Heart left ventricle (tissue), 16 donors: ENCODE measurements around the gene CUX1. TPM values are rescaled to one million over a fixed set of nuclear protein-coding genes. Genes with fewer than 3 reads are reported as not detected.

ENCODE experiments used
- ATAC-seq, 4 donors: fragments of 200-7000 bp; cut with Tn5 transposase; one replicate each; pipeline ENCODE4 v1.9.1; 2020 to 2022; ENCODE audit warnings: moderate library complexity in 4 of 4, mild to moderate bottlenecking in 3 of 4, moderate number of reproducible peaks in 1 of 4
- DNase-seq, 5 donors: peaks; one replicate each; pipeline ENCODE4 v3.0.0-alpha.2; 2020
- H3K27ac ChIP-seq, 12 donors: fragments of 200-600 bp; sonication (generic) in 4 of 12; one replicate each; pipeline versions ENCODE4 v1.5.0 to v1.8.0; 2016 to 2022; ENCODE audit warnings: mild to moderate bottlenecking in 2 of 12
- H3K27me3 ChIP-seq, 9 donors: fragments of 200-600 bp; sonication (generic) in 2 of 9; one replicate each; pipeline versions ENCODE4 v1.5.1 to v1.8.0; 2016 to 2022; ENCODE audit warnings: mild to moderate bottlenecking in 3 of 9
- H3K36me3 ChIP-seq, 9 donors: fragments of 200-600 bp; sonication (generic) in 2 of 9; one replicate each; pipeline versions ENCODE4 v1.5.0 to v1.8.0; 2018 to 2022; ENCODE audit warnings: mild to moderate bottlenecking in 2 of 9
- H3K4me1 ChIP-seq, 12 donors: fragments of 200-600 bp; sonication (generic) in 4 of 12; one replicate each; pipeline versions ENCODE4 v1.5.0 to v1.8.0; 2016 to 2022; ENCODE audit warnings: mild to moderate bottlenecking in 3 of 12
- H3K4me3 ChIP-seq, 12 donors: fragments of 200-600 bp; sonication (generic) in 4 of 12; one replicate each; pipeline versions ENCODE4 v1.5.0 to v1.8.0; 2017 to 2022; ENCODE audit warnings: mild to moderate bottlenecking in 9 of 12, moderate library complexity in 4 of 12
- H3K9me3 ChIP-seq, 12 donors: fragments of 200-600 bp; sonication (generic) in 4 of 12; one replicate each; pipeline versions ENCODE4 v1.5.0 to v1.8.0; 2016 to 2022; ENCODE audit warnings: mild to moderate bottlenecking in 1 of 12
- POLR2A ChIP-seq, 2 donors: fragments of 450-650 bp; IDR thresholded peaks; one replicate each; pipeline ENCODE4 v1.6.1; 2017; ENCODE audit warnings: antibody characterized with exemption in 2 of 2, mild to moderate bottlenecking in 2 of 2, moderate library complexity in 2 of 2
- WGBS, 4 donors: extraction: QIAGEN DNeasy Blood & Tissue Kit in 2 of 4; methylation state at CpG; one replicate each; pipeline versions ENCODE4 v1.1.5 to v1.1.7; 2013 to 2018; 5-methylcytosine and 5-hydroxymethylcytosine counted together
- intact Hi-C, 10 donors: fragments of 100-400 bp; cut with DNase I; formaldehyde crosslinking; loops; one replicate each; pipeline versions ENCODE4 v1.11.1 to v1.14.2; 2022
- polyA plus RNA-seq, 2 donors: library from polyadenylated mRNA; stranded (reverse); fragments of 200-250 nt; gene quantifications; one replicate each; pipeline ENCODE4 v1.2.3, GENCODE V29; 2013
- total RNA-seq, 9 donors: library from RNA; depleted of rRNA in 2 of 9; stranded (reverse); fragments of >200 nt in 2 of 9; fragmentation: NEBNext Ultra II Directional in 3 of 9; extraction: Animal tissue kit (Norgen Biotek cat#: 25700) in 3 of 9; gene quantifications; one replicate each; pipeline versions ENCODE4 v1.1.0 to v1.2.4, GENCODE V29; 2016 to 2023
- TF ChIP-seq, protein P1 (sequence below), 12 donors: fragments of 200-600 bp; sonication (generic) in 4 of 12; IDR thresholded peaks; one replicate each; pipeline versions ENCODE4 v1.5.0 to v1.8.0; 2018 to 2022; ENCODE audit warnings: antibody characterized with exemption in 12 of 12, mild to moderate bottlenecking in 5 of 12
- donor health status: ischemic (EF 13 %, LVEDD 7.1; RV severe dilation, severe dysfunction).
- donor health status: healthy with polysubstance abuse.
- donor health status: DM: no; HTN: yes; CAD: no.
- donor health status: DM: no; HTN: no; CAD: no.
- donor health status: ischemic (EF 25% LVEDD 6.9; RV normal size, moderate dysfunction).
- donor health status: ischemic (EF 25% LVEDD 5.7; RV mildly dilated, moderate dysfunction).
- donor health status: healthy.
- donor health status: DM: yes; HTN: yes; CAD: no.
- donor health status: ischemic (EF 35%, LVEDD 5.7; RV mildly dilated, moderate dysfunction).
- donor health status: nonischemic (EF 11% LVEDD 7.7; RV severe dilation, severe dysfunction).
- donor health status: DM: yes; HTN: yes; CAD: no.
- donor health status: PGD.
- donor health status: ischemic (EF 29% LVEDD 5.4; RV normal size, mild dysfunction).
- donor health status: nonischemic (EF 23%, LVEDD 6.1; RV moderate dilation, normal function).

CUX1 gene
- total and polyA plus RNA-seq, 11 donors = 51.9 to 173 (median 122) TPM

DNA sequence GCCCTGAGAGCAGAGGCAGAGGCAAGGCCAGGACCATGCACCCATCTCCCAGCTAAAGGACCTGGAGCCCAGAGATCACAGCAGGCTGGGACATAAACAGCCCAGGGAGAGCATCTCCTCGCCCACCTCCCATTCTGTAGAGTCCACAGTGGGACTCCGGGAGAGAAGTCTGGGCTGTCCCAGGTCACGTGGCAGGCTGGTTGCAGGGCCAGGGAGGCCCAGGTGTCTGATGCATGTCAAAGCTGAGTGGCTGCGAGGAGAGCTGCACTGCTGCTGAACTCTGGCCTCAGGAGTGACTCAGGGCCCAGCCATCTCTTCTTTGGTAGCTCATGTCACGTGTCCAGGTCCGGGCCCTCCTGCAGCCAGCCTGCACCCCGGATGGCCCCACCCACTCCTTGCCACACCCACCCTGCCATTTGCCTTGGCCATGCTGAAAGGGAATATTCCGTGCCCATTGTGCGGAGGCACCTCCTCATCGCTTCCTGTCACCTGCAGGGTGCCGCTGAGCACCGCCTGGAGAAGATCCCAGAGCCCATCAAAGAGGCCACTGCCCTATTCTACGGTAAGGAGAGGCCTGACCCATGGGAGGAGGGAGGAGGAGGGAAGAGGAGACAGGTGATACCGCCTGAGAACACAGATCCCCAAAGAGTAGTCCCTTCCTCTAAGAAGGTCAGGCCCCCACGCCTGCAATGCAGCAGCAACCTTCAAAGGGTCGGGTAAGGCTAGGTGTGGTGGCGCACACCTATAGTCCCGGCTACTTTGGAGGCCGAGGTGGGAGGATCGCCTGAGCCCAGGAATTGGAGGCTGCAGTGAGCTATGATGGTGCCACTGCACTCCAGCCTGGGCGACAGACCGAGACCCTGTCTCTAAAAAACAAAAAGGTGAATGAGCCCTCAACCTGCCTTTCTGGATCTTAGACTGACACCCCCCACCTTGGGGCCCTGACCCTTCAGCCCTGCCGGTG lies 456.6 kb downstream of the CUX1 start:
- WGBS, 4 donors = 81 to 88% (median 83%) methylated on average over 22 to 23 of the region's 23 CpGs

DNA sequence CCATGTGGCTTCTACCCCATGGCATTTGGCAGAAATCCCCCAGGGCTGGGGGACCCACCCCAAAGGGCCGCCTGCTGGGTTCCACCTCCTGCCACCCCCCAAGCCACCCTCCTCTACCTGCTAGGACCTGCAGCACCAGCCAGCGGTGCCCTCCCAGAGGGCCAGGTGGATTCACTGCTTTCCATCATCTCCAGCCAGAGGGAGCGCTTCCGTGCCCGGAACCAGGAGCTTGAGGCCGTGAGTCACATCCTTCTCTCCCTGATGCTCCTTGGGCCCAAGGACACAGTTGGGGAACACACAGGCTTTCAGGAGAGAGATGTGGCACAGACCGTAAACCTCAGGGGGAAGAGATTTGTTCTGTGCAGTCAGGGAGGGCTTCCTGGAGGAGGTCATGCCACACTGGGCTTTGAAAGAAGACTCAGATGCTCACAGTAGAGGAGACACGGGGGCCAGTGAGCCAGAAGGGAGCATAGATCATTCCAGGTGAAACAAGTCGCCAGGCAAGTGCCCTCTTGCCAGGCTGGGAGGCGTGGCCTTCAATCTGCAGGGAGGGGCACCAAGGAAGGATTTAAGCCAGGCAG lies 457.8 kb downstream of the CUX1 start:
- no peak for ATAC-seq
- H3K4me1 ChIP-seq = peaks cover 0 to 8% (median 2%) of the 10 kb centered on the region in 12 donors
- intact Hi-C loops = loop anchor here in 4 of 10 donors (10.0 kb wide), 2 partner anchors 590 to 670 kb away; no protein-coding TSS in a partner anchor
- no peaks in the 10 kb centered on the region for H3K27me3 ChIP-seq
- 90 to 95% (median 92%) methylated on average over 10 of the region's 10 CpGs for WGBS, 4 donors
- no peak overlapping the region for H3K27ac ChIP-seq
- H3K9me3 ChIP-seq = no peaks in the 10 kb centered on the region
- TF ChIP-seq, protein P1, sequence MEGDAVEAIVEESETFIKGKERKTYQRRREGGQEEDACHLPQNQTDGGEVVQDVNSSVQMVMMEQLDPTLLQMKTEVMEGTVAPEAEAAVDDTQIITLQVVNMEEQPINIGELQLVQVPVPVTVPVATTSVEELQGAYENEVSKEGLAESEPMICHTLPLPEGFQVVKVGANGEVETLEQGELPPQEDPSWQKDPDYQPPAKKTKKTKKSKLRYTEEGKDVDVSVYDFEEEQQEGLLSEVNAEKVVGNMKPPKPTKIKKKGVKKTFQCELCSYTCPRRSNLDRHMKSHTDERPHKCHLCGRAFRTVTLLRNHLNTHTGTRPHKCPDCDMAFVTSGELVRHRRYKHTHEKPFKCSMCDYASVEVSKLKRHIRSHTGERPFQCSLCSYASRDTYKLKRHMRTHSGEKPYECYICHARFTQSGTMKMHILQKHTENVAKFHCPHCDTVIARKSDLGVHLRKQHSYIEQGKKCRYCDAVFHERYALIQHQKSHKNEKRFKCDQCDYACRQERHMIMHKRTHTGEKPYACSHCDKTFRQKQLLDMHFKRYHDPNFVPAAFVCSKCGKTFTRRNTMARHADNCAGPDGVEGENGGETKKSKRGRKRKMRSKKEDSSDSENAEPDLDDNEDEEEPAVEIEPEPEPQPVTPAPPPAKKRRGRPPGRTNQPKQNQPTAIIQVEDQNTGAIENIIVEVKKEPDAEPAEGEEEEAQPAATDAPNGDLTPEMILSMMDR (IDR thresholded peaks at IDR 0.05) = no peak
- no peak for TF ChIP-seq POLR2A (IDR thresholded peaks at IDR 0.05)
- H3K4me3 ChIP-seq = no peak overlapping the region
- H3K36me3 ChIP-seq = peaks cover 0 to 2% (median 0%) of the 10 kb centered on the region in 9 donors
- peak in 1 of 5 donors; percentile 23 for DNase-seq

More for the DNA sequence above, 456.6 kb downstream of the CUX1 start:
- H3K4me3 ChIP-seq = no peak overlapping the region
- intact Hi-C loops = loop anchor here (2.0 to 10.0 kb wide), 8 partner anchors 532 to 912 kb away; partner anchors contain the start of gene COL26A1 (in 2 of the 10)
- H3K9me3 ChIP-seq = no peaks in the 10 kb centered on the region
- no peak overlapping the region for H3K27ac ChIP-seq
- peak in 1 of 5 donors; percentile 15 for DNase-seq
- TF ChIP-seq POLR2A (IDR thresholded peaks at IDR 0.05) = no peak
- TF ChIP-seq, protein P1 (IDR thresholded peaks at IDR 0.05) = no peak
- peaks cover 0 to 4% (median 0%) of the 10 kb centered on the region in 12 donors for H3K4me1 ChIP-seq
- peaks cover 0 to 2% (median 0%) of the 10 kb centered on the region in 9 donors for H3K36me3 ChIP-seq
- no peaks in the 10 kb centered on the region for H3K27me3 ChIP-seq
- no peak for ATAC-seq

DNA sequence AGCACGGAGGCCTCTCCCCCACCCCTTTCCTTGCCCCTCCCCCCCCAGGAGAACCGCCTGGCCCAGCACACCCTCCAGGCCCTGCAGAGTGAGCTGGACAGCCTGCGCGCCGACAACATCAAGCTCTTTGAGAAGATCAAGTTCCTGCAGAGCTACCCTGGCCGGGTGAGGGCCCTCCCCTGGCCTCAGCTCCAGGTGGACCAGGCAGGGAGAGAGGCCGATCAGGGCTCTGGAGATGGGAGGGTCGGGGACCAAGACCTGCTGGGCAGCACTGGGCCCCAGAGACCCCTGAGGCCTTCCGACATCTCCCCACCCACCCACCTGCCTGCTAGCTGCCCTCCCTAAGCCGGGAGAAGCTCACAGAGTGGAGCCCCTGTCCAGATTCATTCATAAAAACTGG lies 460.5 kb downstream of the CUX1 start:
- Histone ChIP-seq H3K27me3 (no peaks in the 10 kb centered on the region), H3K4me1 (peaks cover 0 to 6% (median 0%) of the 10 kb centered on the region in 12 donors), H3K36me3 (peaks cover 0 to 2% (median 0%) of the 10 kb centered on the region in 9 donors), H3K9me3 (no peaks in the 10 kb centered on the region), H3K4me3 (no peak overlapping the region), H3K27ac (no peak overlapping the region)
- WGBS, 4 donors = 87 to 89% (median 89%) methylated on average over 7 to 10 of the region's 10 CpGs
- intact Hi-C loops = loop anchor here in 5 of 10 donors (2.0 to 10.0 kb wide), 4 partner anchors 111 to 673 kb away; no protein-coding TSS in a partner anchor
- TF ChIP-seq POLR2A (IDR thresholded peaks at IDR 0.05) = no peak
- TF ChIP-seq, protein P1 (IDR thresholded peaks at IDR 0.05) = no peak
- ATAC-seq (no peak), DNase-seq (peak in 1 of 5 donors; percentile 18)
